Measurements from ENCODE around the gene OR2Z1. TPM values are rescaled to one million over a fixed set of nuclear protein-coding genes. Genes with fewer than 3 reads are reported as not detected.

Gene OR2Z1, protein sequence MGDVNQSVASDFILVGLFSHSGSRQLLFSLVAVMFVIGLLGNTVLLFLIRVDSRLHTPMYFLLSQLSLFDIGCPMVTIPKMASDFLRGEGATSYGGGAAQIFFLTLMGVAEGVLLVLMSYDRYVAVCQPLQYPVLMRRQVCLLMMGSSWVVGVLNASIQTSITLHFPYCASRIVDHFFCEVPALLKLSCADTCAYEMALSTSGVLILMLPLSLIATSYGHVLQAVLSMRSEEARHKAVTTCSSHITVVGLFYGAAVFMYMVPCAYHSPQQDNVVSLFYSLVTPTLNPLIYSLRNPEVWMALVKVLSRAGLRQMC
- total RNA-seq: not detected in 2 replicates
- long read RNA-seq: 0 reads

DNA sequence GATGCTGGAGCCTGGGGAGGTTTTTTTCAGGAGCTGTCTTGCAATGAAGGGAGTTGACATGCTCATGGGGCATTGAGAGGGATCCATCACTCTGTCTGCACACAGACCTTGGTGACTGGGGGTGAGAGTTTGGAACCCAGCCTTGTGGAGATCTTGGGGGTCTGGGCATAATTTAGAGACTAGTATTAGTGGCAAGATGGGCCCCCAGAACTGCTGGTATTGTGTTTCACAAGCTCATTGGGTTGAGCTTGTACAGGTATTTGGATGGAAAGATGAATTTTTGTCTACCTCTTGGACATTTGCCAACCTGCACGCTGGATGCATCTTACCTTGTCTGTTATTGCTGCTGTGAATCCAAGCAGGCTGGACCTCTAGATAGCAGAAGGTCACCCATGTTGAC, at the start of gene OR2Z1:
Gene OR2Z1, plus strand, starts transcription at position 301 of the 400 bp plus-strand sequence. CDS start 9,395 bp downstream, outside the sequence.
- TF ChIP-seq, protein P1, sequence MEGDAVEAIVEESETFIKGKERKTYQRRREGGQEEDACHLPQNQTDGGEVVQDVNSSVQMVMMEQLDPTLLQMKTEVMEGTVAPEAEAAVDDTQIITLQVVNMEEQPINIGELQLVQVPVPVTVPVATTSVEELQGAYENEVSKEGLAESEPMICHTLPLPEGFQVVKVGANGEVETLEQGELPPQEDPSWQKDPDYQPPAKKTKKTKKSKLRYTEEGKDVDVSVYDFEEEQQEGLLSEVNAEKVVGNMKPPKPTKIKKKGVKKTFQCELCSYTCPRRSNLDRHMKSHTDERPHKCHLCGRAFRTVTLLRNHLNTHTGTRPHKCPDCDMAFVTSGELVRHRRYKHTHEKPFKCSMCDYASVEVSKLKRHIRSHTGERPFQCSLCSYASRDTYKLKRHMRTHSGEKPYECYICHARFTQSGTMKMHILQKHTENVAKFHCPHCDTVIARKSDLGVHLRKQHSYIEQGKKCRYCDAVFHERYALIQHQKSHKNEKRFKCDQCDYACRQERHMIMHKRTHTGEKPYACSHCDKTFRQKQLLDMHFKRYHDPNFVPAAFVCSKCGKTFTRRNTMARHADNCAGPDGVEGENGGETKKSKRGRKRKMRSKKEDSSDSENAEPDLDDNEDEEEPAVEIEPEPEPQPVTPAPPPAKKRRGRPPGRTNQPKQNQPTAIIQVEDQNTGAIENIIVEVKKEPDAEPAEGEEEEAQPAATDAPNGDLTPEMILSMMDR (conservative IDR thresholded peaks at IDR 0.05): no peak
- DNase-seq (ENCODE audit: low read depth, low spot score): no peak
- H3K4me3 Mint-ChIP-seq: no peak within 1 kb of the TSS
- H3K27me3 Mint-ChIP-seq (ENCODE audit: low read depth): peaks cover 3% of the 10 kb centered on the region
- peaks cover 8% of the 10 kb centered on the region for H3K9me3 Mint-ChIP-seq
- no peak within 1 kb of the TSS for H3K27ac Mint-ChIP-seq (ENCODE audit: unreplicated experiment)
- H3K36me3 Mint-ChIP-seq (ENCODE audit: low read depth): no peaks in the 10 kb centered on the region
- H3K4me1 Mint-ChIP-seq: no peaks in the 10 kb centered on the region

DNA sequence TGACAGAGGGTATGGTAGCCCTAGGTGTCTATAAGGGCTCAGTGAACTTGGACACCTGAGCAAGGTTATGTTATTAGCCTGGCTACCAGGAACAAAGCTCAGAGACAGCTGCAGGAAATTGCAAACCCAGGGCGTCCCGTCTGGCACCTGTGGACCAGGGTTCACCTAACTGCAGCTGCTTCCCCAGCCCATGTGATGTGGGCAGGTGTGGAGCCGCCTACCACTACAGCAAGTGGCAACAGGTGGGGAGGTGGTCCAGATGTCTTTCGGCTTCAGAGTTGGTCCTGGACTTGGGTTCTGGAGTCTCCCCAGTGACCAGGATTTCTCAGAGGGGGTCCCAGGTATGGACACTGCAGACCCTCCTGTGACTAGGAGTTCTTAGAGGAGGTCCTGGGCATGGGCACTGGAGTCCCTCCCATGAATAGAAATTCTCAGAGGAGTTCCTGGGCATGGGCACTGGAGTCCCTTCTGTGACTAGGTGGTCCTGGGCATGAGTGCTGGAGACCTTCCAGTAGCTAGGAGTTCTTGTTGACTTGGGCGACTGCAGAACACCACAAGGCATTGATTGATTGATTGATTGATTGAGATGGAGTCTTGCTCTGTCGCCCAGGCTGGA, 48.0 kb upstream of the OR2Z1 start:
- H3K27ac Mint-ChIP-seq (ENCODE audit: unreplicated experiment): no peak overlapping the region
- H3K36me3 Mint-ChIP-seq (ENCODE audit: low read depth): peaks cover 7% of the 10 kb centered on the region
- TF ChIP-seq, protein P1 (conservative IDR thresholded peaks at IDR 0.05): no peak
- H3K4me3 Mint-ChIP-seq: no peak overlapping the region
- DNase-seq (ENCODE audit: low read depth, low spot score): no peak
- peaks cover 12% of the 10 kb centered on the region for H3K9me3 Mint-ChIP-seq
- no peaks in the 10 kb centered on the region for H3K4me1 Mint-ChIP-seq
- peaks cover 15% of the 10 kb centered on the region for H3K27me3 Mint-ChIP-seq (ENCODE audit: low read depth)

DNA sequence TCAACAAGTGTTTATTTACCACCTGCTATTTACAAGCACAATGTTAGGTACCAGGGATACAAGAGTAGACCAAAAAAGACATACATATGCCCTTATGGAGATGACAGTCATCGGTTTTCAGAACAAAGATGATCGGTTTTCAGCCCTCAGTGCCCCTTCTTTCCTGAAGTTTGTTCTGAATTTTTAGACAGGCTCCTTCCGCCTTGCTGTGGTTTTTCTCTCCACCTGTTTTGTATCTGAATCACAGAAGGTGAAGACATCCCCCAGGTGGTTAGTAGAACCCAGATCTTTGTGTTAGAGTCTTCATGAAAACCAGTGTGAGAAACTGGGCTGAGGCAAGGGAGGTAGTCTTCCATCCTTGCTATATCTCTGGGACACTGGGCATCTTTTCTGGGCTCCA, 46.4 kb upstream of the OR2Z1 start:
- TF ChIP-seq, protein P1 (conservative IDR thresholded peaks at IDR 0.05): no peak
- no peak overlapping the region for H3K4me3 Mint-ChIP-seq
- no peaks in the 10 kb centered on the region for H3K4me1 Mint-ChIP-seq
- H3K27me3 Mint-ChIP-seq (ENCODE audit: low read depth): peaks cover 16% of the 10 kb centered on the region
- H3K9me3 Mint-ChIP-seq: peaks cover 15% of the 10 kb centered on the region
- no peak overlapping the region for H3K27ac Mint-ChIP-seq (ENCODE audit: unreplicated experiment)
- peaks cover 9% of the 10 kb centered on the region for H3K36me3 Mint-ChIP-seq (ENCODE audit: low read depth)
- no peak for DNase-seq (ENCODE audit: low read depth, low spot score)

DNA sequence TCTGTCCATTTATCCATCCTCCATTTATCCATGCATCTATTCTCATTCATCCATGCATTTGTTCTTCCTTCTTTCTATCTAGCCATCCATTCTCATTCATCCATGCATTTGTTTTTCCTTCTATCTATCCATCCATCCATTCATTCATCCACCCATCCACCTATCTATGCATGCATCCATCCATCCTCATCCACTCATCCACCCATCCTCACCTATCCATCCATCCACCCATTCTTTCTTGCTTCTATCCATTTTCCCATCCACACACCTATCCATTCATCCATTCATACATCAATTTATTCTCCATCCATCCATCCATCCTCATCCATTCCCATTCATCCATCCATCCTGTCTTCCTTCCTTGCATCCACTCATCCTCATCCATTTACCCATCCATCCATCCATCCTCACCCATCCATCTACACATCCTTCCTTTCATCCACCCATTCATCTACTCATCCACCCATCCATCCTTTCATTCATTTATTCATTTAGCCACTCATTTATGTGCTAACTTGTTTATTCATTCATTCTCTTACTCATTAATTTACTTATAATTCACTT, 43.1 kb upstream of the OR2Z1 start:
- TF ChIP-seq, protein P1 (conservative IDR thresholded peaks at IDR 0.05): no peak
- Mint-ChIP-seq H3K9me3 (peaks cover 18% of the 10 kb centered on the region), H3K4me3 (no peak overlapping the region), H3K27me3 (ENCODE audit: low read depth) (peaks cover 23% of the 10 kb centered on the region), H3K27ac (ENCODE audit: unreplicated experiment) (no peak overlapping the region), H3K36me3 (ENCODE audit: low read depth) (peaks cover 9% of the 10 kb centered on the region), H3K4me1 (no peaks in the 10 kb centered on the region)
- no peak for DNase-seq (ENCODE audit: low read depth, low spot score)

DNA sequence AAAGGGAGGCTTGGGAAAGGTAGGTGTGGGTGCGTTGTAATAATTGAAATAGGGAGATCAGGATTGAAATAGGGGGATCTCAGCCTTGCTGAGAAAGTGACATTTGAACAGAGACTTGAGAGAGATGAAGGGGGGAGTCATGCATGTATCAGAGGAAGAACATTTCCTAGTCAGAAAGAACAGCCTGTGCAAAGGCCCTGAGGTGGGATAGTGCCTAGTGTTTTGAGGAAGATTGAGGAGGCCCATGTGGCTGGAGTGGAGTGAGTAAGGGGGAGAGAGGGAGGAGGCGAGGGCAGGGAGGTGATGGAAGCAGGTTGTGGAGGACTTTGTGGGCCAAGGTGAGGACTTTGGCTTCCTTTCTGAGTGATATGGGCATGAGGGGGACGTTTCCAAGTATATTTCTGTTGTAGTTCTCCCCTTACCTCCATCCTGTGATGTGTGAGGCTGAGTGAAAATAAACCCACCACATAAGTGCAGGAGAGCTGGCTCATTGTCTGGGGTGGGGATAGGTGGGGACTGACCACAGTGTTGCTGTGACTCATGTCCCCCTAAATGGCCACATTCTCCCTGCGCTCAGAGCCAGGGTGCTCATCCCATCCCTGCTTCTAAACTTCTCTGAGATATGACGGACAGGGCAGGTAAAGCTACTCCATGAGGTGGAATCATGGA, 40.6 kb upstream of the OR2Z1 start:
- no peak overlapping the region for H3K27ac Mint-ChIP-seq (ENCODE audit: unreplicated experiment)
- peaks cover 21% of the 10 kb centered on the region for H3K27me3 Mint-ChIP-seq (ENCODE audit: low read depth)
- H3K9me3 Mint-ChIP-seq: peaks cover 15% of the 10 kb centered on the region
- no peaks in the 10 kb centered on the region for H3K4me1 Mint-ChIP-seq
- no peak overlapping the region for H3K4me3 Mint-ChIP-seq
- H3K36me3 Mint-ChIP-seq (ENCODE audit: low read depth): peaks cover 9% of the 10 kb centered on the region
- DNase-seq (ENCODE audit: low read depth, low spot score): no peak
- TF ChIP-seq, protein P1 (conservative IDR thresholded peaks at IDR 0.05): no peak

All from neural crest cell (in vitro differentiated cells).